Effector memory CD4-positive, alpha-beta T cell (primary cell): ENCODE measurements around the gene FCMR.

Source experiments
- DNase-seq, 3 donors: peaks; one replicate each; pipeline ENCODE4 v3.0.0-alpha.2; 2020
- H3K27ac ChIP-seq: 2 replicates; pipeline ENCODE4 v1.7.0; 2013; ENCODE audit warnings: mild to moderate bottlenecking, low read length, moderate library complexity; ENCODE audit not compliant: insufficient read depth, poor library complexity, severe bottlenecking
- H3K27me3 ChIP-seq: replicated peaks from 2 replicates; pipeline ENCODE4 v1.7.0; 2013; ENCODE audit warnings: mild to moderate bottlenecking, low read length; ENCODE audit not compliant: insufficient read depth, control insufficient read depth, poor library complexity, severe bottlenecking
- H3K36me3 ChIP-seq: 2 replicates; pipeline ENCODE4 v1.7.0; 2013; ENCODE audit warnings: mild to moderate bottlenecking, low read length, moderate library complexity; ENCODE audit not compliant: control insufficient read depth, insufficient read depth
- H3K4me1 ChIP-seq: 2 replicates; pipeline ENCODE4 v1.7.0; 2013; ENCODE audit warnings: low read length, mild to moderate bottlenecking; ENCODE audit not compliant: control insufficient read depth, insufficient read depth, poor library complexity, severe bottlenecking
- H3K4me3 ChIP-seq: 2 replicates; pipeline ENCODE4 v1.7.0; 2013; ENCODE audit warnings: low read length, low read depth, mild to moderate bottlenecking; ENCODE audit not compliant: insufficient read depth, poor library complexity, severe bottlenecking
- H3K9me3 ChIP-seq: 2 replicates; pipeline ENCODE4 v1.7.0; 2013; ENCODE audit warnings: mild to moderate bottlenecking, low read length, moderate library complexity; ENCODE audit not compliant: control insufficient read depth

Gene FCMR

GRCh38 chr1:206912445-206913095 lies 9.2 kb downstream of the FCMR start:
- H3K4me1 ChIP-seq = peaks cover 73% of the 10 kb centered on the region

GRCh38 chr1:206911064-206911663 lies 10.6 kb downstream of the FCMR start:
- no peak for DNase-seq
- no peak overlapping the region for H3K4me3 ChIP-seq
- H3K9me3 ChIP-seq = no peaks in the 10 kb centered on the region
- H3K27me3 ChIP-seq = no peaks in the 10 kb centered on the region
- H3K36me3 ChIP-seq = peaks cover 64% of the 10 kb centered on the region
- no peak overlapping the region for H3K27ac ChIP-seq
- H3K4me1 ChIP-seq = peaks cover 71% of the 10 kb centered on the region

More at GRCh38 chr1:206912445-206913095, 9.2 kb downstream of the FCMR start:
- Histone ChIP-seq H3K9me3 (no peaks in the 10 kb centered on the region), H3K27ac (peak overlapping the region; percentile 19), H3K27me3 (no peaks in the 10 kb centered on the region), H3K36me3 (peaks cover 67% of the 10 kb centered on the region), H3K4me3 (no peak overlapping the region)
- peak; percentile 25 to 54 (median 41) for DNase-seq

- no peaks in the 10 kb centered on the region for H3K9me3 ChIP-seq
- H3K36me3 ChIP-seq = peaks cover 60% of the 10 kb centered on the region
- H3K4me3 ChIP-seq = peak overlapping the region; percentile 47
- H3K4me1 ChIP-seq = peaks cover 71% of the 10 kb centered on the region
- no peak for DNase-seq
- no peaks in the 10 kb centered on the region for H3K27me3 ChIP-seq
- H3K27ac ChIP-seq = no peak overlapping the region
Observed at GRCh38 chr1:206909883-206910318, 11.8 kb downstream of the FCMR start.

- peak; percentile 24 to 38 (median 36) for DNase-seq
- no peaks in the 10 kb centered on the region for H3K9me3 ChIP-seq
- H3K4me1 ChIP-seq = peaks cover 68% of the 10 kb centered on the region
- peak overlapping the region; percentile 47 for H3K4me3 ChIP-seq
- no peaks in the 10 kb centered on the region for H3K27me3 ChIP-seq
- H3K27ac ChIP-seq = peak overlapping the region; percentile 49
- peaks cover 62% of the 10 kb centered on the region for H3K36me3 ChIP-seq
Observed at GRCh38 chr1:206909161-206909882, 12.4 kb downstream of the FCMR start.

- no peak for DNase-seq
- Histone ChIP-seq H3K27me3 (no peaks in the 10 kb centered on the region), H3K4me1 (peaks cover 67% of the 10 kb centered on the region), H3K9me3 (no peaks in the 10 kb centered on the region), H3K27ac (no peak overlapping the region), H3K36me3 (peaks cover 65% of the 10 kb centered on the region), H3K4me3 (no peak overlapping the region)
Observed at GRCh38 chr1:206908038-206908437, 13.7 kb downstream of the FCMR start.

- no peak for DNase-seq
- H3K27me3 ChIP-seq = no peaks in the 10 kb centered on the region
- H3K4me3 ChIP-seq = no peak overlapping the region
- H3K27ac ChIP-seq = peak overlapping the region; percentile 14
- no peaks in the 10 kb centered on the region for H3K9me3 ChIP-seq
- H3K36me3 ChIP-seq = peaks cover 65% of the 10 kb centered on the region
- H3K4me1 ChIP-seq = peaks cover 61% of the 10 kb centered on the region
Observed at GRCh38 chr1:206907304-206907991, 14.3 kb downstream of the FCMR start.

GRCh38 chr1:206905295-206906164 lies 16.2 kb downstream of the FCMR start:
- no peak for DNase-seq

GRCh38 chr1:206904423-206905142 lies 17.2 kb downstream of the FCMR start:
- H3K9me3 ChIP-seq = no peaks in the 10 kb centered on the region
- H3K36me3 ChIP-seq = peaks cover 48% of the 10 kb centered on the region
- no peaks in the 10 kb centered on the region for H3K27me3 ChIP-seq
- H3K4me1 ChIP-seq = peaks cover 42% of the 10 kb centered on the region
- no peak for DNase-seq
- H3K4me3 ChIP-seq = no peak overlapping the region
- H3K27ac ChIP-seq = peak overlapping the region; percentile 49

More at GRCh38 chr1:206905295-206906164, 16.2 kb downstream of the FCMR start:
- Histone ChIP-seq H3K4me1 (peaks cover 50% of the 10 kb centered on the region), H3K4me3 (peak overlapping the region; percentile 7), H3K27ac (peak overlapping the region; percentile 49), H3K9me3 (no peaks in the 10 kb centered on the region), H3K27me3 (no peaks in the 10 kb centered on the region), H3K36me3 (peaks cover 54% of the 10 kb centered on the region)

GRCh38 chr1:206903687-206904086 lies 18.1 kb downstream of the FCMR start:
- Histone ChIP-seq H3K27me3 (no peaks in the 10 kb centered on the region), H3K4me3 (no peak overlapping the region), H3K27ac (no peak overlapping the region), H3K4me1 (peaks cover 34% of the 10 kb centered on the region), H3K9me3 (no peaks in the 10 kb centered on the region), H3K36me3 (peaks cover 47% of the 10 kb centered on the region)
- no peak for DNase-seq
